AG20443 (cell line): ENCODE measurements around the gene BTRC.
"Not testable (repeated sequence)": the region's sequence is repeated elsewhere in the genome, so short reads cannot be mapped to it uniquely, and the experiment has no call there.

Source experiments
- DNase-seq: peaks from one replicate; pipeline ENCODE4 v3.0.0; 2012; ENCODE audit warnings: low spot score, mixed read lengths

The BTRC gene

DNA sequence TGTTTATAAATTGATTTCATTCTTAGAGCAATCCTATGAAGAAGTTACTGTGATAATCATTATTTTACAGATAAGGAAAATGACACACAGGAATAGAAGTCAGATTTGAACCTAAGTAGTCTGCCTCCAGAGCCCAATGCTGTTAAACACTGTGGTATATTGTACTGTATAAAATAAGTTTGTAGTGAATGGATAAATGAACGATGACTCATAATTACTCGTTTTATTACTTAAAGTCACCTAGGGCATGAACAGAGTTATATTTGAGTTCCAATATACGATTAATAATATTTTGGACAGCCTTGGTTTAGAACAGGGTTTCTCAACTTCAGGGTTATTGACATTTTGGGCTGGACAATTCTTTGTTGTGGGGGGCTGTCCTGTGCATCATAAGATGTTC lies 7.8 kb upstream of the BTRC start:
- DNase-seq: no peak

DNA sequence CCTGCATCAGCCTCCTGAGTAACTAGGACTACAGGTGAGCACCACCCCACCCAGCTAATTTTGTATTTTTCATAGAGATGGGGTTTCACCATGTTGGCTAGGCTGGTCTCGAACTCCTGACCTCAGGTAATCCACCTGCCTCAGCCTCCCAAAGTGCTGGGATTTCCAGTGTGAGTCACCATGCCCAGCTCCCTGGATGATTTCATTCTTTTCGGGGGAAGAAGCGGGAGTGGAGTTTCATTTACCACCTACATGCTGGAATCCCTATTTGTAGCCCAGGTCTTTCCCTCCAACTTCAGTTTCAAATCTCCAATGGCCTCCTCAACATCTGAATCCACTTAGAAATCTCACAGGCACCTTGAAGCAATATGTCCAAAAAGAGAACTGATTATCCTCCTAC lies 2.9 kb upstream of the BTRC start:
- DNase-seq: no peak

DNA sequence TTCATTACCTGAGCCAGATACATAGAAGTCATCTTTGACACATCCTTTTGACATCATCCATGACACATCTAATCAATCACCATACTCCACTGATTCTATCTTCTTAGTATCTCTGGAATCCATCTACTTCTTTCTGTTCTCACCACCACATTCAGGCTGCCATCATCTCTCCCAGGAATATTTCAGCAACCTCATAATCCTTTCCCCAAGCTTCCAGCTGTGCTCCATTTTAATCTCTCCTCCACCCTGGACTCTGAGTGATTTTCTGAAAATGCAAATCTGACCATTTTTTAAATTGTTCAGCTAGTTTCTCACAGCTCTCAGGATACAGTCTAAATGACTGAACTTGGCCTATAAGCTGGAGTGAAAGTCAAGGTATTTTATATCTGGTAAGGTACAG lies 2.5 kb upstream of the BTRC start:
- no peak for DNase-seq

DNA sequence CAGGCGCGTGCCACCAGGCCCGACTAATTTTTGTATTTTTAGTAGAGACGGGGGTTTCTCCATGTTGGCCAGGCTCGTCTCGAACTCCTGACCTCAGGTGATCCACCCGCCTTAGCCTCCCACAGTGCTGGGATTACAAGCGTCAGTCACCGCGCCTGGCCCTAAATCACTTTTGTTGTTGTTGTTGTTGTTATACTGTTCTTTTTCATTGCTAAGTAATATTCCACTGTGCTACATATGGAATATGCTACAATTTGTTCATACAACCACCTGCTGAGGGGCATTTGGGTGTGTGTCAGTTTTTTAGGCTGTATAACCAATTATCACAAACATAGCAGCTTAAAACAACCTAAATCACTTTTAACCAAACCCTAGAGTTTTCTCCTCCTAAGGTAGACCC lies 1.1 kb upstream of the BTRC start:
- DNase-seq: not testable (repeated sequence)

DNA sequence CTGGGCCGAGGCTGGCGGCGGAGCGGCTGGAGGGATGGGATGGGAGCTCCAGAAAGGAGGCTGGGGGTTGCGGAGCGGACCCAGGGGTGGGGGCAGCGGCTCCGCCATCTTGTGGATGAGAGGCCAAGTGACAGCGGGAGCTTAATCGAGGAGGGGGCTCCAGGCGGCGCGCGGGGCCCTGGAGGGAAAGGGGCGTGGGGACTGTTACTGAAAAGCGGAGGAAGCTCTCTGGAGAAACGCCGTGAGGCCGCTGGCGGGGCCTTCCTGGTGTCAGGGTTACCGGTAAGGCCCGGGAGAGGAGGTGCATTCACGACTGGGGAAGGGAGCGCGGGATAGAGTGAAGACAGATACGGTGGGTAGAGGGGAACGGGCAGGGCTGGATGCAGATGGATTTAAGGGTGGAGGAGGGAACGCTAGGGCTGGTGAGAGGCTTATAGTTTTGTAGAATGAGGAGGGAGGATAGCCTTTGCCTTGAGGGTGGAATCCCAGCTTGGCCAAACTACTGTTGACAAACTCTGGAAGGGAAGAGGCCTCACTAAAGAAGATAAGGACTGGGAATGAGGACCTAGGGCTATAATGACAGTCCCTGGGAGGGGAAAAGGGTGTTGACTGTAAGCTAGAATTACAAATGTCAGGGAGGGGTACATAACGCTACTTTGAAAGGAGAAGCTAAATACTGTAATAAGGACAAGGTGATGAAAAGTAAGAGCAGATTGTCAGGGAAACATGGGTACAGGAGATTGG lies 535 bp downstream of the BTRC start:
- DNase-seq: peak; percentile 52

DNA sequence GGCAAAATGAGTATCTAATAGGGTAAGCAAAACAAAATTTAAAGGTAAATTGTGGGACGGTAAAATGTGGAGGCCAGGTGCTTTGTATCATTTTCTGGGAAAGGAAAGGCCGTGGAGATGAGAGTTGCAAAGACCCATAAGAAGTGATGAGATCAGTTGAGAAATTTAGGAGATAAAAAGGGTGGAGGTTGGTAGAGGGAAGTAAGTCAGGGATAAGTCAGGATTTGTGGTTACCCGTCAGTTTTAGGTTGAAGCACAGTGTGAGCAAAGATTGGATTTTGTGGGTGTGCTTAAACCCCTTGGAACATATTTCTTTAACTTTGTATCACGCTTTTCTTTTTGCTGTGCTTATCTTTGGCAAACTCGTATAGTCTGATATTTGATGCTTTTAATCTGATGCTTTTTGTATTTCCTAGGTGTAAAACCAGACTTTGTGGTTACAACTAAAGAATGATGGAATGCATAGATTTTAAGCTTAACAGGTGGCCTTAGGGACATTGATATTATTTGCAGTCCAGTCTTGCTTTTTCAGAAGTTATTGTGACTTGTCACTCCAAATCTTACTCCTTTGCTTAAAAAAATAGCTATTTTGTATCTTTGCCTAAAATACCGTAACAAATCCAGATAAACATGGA lies 1.2 kb downstream of the BTRC start:
- no peak for DNase-seq

DNA sequence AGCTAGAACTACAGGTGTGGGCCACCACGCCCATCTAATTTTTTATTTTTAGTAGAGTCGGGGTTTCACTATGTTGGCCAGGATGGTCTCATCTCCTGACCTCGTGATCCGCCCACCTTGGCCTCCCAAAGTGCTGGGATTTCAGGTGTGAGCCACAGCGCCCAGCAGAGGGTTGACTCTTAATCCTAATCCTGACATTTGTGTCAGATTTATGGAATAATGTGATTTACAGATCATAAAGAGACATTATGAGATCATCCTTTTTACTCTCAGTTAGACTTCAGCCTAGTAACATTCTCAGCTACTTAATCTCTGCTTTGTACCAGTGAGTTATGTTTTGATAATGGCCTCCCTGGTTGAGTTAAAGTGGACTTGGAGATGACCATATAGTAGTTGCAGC lies 2.2 kb downstream of the BTRC start:
- no peak for DNase-seq

DNA sequence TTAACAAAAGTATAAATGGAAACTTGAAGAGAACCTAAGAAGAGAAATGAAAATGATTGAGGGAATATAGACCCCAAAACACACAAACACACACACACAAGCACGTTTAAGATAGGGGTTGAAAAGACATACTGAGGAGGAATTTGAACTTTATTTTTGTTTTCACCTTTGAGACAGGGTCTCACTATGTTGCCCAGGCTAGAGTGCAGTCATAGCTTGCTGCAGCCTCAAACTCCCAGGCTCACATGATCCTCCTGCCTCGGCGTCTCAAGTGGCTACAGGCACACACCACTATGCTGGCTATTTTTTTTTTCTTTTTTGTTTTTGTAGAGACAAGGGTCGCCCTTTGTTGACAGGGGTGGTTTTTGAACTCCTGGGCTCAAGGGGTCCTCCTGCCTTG lies 4.0 kb downstream of the BTRC start:
- no peak for DNase-seq

DNA sequence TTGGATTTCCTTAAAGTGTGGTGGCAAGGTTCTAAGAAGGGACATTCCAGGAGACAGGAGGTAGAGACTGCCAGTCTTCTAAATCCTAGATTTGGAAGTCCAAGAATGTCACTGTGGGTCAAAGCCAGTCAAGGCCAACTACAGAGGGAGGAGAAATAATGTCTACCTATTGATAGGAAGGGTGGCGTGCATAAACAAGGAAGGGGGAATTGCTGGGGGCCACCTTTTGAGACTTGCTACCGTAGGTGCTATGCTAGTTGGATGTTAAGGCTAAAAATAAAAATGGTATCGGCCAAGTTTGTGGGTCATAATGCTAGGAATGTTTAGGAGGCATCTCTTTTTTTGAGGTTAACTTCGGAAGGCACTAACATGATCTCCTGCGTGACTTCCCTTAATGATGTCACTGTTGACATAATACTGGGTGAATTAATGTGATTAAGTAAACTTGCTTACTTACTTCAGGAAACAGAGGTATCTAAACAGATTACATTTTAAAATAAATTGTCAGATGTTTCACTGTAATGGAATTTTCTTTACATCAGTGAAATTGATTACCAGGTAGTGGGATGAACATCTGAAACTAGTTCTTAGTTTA lies 4.8 kb downstream of the BTRC start:
- DNase-seq: no peak

DNA sequence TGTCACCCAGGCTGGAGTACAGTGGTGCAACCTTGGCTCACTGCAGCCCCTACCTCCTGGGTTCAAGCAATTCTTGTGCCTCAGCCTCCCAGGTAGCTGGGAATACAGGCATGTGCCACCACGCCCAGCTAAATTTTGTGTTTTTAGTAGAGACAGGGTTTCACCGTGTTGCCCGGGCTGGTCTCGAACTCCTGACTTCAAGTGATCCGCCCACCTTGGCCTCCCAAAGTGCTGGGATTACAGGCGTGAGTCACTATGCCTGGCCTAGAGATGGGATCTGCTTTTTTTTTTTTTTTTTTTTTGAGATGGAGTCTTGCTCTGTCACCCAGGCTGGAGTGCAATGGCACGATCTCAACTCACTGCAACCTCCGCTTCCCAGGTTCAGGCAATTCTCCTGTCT lies 6.1 kb downstream of the BTRC start:
- not testable (repeated sequence) for DNase-seq

DNA sequence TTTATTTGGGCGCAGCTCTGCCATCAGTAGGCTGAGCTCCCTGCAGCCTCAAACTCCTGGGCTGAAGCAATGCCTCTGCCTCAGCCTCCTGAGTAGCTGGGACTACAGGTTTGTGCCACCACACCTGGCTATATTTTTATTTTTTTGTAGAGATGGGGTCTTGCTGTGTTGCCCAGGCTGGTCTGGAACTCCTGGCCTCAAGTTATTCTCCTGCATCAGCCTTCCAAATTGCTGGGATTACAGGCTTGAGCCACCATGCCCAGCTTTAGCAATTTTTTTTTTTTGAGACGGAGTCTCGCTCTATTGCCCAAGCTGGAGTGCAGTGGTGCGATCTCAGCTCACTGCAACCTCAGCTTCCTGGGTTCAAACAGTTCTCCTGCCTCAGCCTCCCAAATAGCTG lies 6.9 kb downstream of the BTRC start:
- not testable (repeated sequence) for DNase-seq

DNA sequence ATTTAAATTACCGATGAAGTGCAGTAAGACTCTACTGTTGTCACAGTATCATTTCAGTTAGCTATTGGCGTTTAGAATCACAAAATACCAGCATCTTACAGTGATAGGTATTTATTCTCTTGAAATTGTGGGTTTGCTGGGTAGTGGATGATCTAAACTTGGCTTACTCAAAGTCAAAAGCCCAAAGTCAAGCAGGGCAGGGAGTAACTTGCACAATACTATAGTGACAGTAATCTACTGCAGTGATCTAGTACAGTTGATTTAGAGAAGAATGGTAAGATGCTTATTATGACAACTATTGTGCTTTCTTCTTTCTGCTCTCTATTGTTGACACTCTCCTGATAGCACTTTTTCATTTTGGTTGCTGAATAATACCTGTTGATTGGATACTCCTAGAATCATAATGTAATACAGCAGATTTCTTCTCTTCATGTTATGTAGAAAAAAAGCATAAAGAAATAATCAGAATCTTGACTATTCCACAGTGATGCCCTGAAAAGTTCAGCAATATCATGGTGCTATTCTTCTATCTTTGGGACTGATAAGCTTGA lies 10.0 kb downstream of the BTRC start:
- DNase-seq: no peak

DNA sequence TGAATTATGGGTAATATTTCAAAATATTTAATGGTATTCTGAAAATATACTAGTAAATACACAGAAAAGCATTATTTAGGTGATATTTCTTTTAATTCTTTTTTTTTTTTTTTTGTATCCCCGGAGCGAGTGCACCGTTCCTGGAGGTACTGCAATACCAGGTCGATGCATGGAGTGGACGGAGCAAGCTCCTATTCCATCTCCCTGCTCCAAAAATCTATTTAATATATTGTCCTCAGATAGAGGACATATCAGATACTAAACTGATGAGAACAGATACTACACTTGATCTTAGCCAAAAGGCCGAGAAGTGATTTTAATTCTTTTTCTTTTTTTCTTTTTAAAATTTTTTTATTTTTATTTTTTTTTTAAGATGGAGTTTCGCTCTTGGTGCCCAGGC lies 10.8 kb downstream of the BTRC start:
- DNase-seq: no peak

DNA sequence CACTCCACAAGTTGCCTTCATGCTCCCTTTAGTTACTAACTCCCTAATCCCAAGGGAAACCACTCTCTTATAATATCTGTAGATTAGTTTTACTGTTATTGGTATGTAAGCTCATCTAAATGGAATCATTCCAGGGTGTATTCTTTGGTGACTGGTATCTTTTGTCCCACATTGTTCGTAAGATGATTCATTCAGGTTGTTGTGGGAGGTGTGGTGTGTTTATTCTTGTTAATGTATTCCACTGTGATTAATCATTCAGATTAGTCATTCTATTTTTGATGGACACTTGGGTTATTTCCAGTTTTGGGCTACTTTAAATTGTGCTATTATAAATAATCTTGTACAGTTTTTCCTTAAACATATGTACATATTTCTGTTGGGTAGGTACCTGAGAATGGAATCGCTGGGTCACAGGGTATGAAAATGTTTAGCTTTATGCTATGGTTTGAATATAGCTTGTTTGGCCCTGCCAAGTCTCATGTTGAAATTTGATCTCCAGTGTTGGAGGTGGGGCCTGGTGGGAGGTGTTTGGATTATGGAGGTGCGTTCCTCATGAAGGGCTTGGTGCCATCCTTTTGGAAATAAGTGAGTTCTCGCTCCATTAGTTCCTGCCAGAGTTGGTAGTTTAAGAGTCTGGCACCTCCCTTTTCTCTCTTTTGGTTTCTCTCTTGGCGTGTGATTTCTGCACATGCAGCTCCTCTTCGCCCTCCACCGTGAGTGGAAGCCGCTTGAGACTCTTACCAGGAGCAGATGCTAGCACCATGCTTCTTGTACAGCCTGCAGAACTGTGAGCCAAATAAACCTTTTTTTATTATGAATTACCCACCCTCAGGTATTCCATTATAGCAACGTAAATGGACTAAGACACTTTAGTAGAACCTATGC lies 13.8 kb downstream of the BTRC start:
- DNase-seq: peak; percentile 30

DNA sequence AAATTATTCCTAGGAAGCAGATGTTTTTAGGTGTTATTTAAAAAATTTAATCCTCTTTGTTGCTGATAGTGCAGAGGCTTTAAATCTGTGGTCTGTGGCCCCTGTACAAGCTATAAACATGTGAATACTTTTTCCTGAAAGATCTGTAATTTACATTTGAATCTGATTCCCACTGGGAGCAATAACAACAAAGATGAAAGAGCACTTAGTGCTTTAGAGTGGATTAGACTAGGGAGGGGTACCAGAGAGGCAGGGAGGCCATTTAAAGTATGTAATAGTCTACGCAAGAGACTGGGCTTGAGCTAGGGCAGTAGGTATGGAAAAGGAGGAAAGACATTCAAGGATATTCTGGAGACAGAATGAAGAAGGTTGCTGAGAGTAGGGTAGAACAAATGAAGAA lies 19.1 kb downstream of the BTRC start:
- DNase-seq: no peak

DNA sequence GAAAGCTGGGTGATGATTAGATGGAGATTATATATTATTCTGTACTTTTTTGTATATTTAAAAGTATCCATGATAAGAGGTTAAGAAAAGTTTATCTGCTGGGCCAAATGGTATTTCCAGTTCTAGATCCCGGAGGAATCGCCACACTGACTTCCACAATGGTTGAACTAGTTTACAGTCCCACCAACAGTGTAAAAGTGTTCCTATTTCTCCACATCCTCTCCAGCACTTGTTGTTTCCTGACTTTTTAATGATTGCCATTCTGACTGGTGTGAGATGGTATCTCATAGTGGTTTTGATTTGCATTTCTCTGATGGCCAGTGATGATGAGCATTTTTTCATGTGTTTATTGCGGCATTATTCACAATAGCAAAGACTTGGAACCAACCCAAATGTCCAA lies 20.0 kb downstream of the BTRC start:
- not testable (repeated sequence) for DNase-seq

DNA sequence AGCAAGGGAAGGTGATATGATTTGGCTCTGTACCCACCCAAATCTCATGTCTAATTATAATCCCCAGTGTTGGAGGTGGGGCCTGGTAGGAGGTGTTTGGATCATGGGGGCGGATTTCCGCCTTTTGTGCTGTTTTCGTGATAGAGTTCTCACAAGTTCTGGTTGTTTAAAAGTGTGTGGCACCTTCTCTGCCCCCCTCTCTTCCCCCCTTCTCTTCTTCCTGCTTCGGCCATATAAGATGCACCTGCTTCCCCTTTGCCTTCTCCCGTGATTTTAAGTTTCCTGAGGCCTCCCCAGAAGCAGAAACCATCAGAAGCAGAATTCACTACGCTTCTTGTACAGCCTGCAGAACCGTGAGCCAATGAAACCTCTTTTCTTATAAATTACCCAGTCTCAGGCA lies 21.1 kb downstream of the BTRC start:
- no peak for DNase-seq

DNA sequence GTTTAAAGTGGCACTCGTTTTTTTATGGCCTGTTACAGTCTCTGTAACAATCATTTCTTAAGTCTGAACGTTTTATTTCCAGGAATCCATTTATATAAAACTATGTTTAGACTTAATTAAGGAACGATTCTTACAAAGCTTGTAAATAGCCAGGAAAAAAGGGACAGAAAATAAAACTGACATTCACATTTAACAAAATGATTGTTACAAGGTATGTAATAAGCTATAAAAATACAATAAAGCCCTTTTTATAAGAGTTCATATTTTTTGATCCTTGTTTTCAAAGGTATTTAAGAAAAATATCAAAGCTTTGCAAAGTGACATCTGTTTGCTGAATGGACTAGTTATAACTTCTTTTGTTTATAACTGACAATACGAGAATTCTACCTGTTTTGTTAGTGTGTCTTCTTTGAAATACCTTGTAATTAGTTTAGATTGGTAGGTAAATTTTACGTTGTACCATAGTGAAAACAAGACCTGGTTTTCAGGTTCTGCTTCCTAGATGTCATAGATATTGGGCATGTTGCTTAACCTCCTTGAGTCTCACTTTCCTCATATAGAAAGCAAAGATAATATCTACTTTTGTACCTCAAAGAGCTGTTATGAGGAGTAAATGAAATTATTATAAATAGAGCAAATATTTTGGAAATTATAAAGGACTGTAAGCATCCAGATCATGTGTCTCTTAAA lies 25.8 kb downstream of the BTRC start:
- no peak for DNase-seq

DNA sequence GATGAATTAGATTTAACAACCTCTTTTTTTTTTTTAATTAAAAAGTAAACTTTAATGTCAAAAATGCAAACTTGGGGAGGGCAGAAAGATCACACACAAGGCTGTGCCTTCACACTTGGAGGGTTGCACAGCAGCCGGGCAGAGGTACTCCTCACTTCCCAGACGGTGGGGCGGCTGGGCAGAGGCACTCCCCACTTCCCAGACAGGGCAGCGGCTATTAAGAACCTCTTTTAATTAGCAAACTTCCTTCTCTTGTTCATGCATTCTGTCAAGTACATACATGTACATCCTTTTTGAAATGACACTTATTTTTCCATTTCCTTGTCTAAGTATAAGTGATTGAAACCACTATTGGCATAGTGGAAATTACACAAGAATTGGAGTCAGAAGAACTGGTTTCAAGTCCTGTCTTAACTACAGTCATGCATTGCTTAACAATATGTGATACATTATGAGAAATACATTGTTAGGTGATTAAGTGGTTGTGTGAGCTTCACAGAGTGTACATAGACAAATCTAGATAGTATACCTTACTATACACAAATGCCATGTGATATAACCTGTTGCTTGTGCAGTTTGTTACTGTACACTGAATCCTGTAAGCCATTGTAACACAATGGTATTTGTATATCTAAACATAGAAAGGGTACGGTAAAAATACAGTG lies 26.5 kb downstream of the BTRC start:
- DNase-seq: no peak

DNA sequence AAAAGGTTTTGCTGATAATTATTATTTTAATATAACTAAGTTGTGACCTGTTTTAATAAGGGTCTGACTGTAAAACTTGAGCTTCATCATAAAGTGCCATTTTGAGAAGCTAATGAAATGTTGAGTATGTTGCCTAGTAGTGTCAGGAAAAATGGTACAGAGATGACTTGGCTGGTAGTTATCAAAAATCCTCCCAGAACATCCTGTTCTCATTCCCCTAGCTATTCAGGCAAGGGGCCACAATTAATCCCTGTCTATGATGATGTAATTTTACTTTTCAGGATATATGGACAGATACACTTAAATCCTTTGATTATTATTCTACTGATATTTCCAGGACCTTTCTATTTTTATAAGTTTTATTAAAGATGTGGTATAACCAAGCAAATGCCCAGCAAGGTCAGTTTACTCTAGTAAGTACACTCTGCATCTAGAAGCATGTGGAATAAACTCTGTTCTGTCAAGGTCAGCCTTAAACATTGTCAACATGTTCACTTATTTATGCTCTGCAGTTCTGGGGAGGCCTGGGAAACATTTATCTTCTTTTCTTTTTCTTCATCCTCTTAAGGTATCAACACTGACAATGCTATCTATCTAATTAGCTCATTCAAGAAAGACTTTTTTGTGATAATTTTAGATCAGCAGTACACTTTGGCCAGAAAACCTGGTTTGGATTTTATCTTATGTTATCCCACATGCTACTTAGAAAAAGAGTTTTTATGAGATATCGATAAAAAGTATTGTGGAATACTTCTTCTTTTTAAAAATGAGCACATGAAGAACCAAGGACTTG lies 32.1 kb downstream of the BTRC start:
- DNase-seq: no peak
